Esophagus squamous epithelium (tissue), 4 donors: ENCODE measurements around the gene ZNF324.

Source experiments
- CTCF ChIP-seq, 6 experiments: fragments of 450-650 bp in 4 of 6; fragments of 200-600 bp in 2 of 6; sonication (generic) in 2 of 6; IDR thresholded peaks; one replicate each; pipeline ENCODE4 v1.5.1; 2016 to 2019; ENCODE audit warnings: antibody characterized with exemption in 6 of 6, mild to moderate bottlenecking in 4 of 6, moderate library complexity in 4 of 6
- POLR2A ChIP-seq, 4 donors: fragments of 450-650 bp; IDR thresholded peaks; one replicate each; pipeline ENCODE4 v1.6.1; 2017; ENCODE audit warnings: antibody characterized with exemption in 4 of 4, mild to moderate bottlenecking in 4 of 4, moderate library complexity in 3 of 4

- no peak for TF ChIP-seq CTCF (IDR thresholded peaks at IDR 0.05)
- no peak for TF ChIP-seq POLR2A (IDR thresholded peaks at IDR 0.05)
Observed at GRCh38 chr19:58473775-58474174, 6.9 kb downstream of the ZNF324 start.
